DMS114 treated with DMSO at 0.1 percent for 48 hours (cell line): ENCODE results near the gene GEN1.
"Not testable (repeated sequence)": the region's sequence is repeated elsewhere in the genome, so short reads cannot be mapped to it uniquely, and the experiment has no call there.

Source experiments
- DNase-seq: peaks from one replicate; lab custom pipeline; 2025; ENCODE audit not compliant: unreplicated experiment; lab: John Stamatoyannopoulos, UW

Gene GEN1

GRCh38 chr2:17821535-17822444 lies 67.9 kb downstream of the GEN1 start:
- no peak for DNase-seq

GRCh38 chr2:17822445-17823117 lies 68.6 kb downstream of the GEN1 start:
- DNase-seq = no peak

- DNase-seq = not testable (repeated sequence)
Observed at GRCh38 chr2:17823646-17824045, 69.7 kb downstream of the GEN1 start.

DNA sequence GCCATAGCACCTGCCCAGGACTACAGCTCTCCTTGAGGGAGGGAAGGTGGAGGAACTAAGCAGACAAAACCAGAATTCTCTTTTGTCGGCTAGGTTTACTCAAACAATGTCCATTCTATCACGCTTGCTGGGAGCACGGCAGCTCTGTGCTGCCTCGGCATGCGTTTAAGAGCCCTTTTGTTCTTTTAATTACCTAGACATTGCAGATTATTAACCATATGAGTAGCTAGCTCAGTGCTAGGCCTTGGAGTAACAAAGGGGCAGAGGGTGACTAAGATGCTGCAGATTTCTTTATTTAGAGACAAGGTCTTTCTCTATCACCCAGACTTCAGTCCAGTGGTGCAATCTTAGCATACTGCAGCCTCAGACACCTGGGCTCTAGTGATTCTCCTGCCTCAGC lies 73.4 kb downstream of the GEN1 start:
- DNase-seq = no peak

- DNase-seq = no peak
Observed at GRCh38 chr2:17827785-17828184, 73.8 kb downstream of the GEN1 start.

DNA sequence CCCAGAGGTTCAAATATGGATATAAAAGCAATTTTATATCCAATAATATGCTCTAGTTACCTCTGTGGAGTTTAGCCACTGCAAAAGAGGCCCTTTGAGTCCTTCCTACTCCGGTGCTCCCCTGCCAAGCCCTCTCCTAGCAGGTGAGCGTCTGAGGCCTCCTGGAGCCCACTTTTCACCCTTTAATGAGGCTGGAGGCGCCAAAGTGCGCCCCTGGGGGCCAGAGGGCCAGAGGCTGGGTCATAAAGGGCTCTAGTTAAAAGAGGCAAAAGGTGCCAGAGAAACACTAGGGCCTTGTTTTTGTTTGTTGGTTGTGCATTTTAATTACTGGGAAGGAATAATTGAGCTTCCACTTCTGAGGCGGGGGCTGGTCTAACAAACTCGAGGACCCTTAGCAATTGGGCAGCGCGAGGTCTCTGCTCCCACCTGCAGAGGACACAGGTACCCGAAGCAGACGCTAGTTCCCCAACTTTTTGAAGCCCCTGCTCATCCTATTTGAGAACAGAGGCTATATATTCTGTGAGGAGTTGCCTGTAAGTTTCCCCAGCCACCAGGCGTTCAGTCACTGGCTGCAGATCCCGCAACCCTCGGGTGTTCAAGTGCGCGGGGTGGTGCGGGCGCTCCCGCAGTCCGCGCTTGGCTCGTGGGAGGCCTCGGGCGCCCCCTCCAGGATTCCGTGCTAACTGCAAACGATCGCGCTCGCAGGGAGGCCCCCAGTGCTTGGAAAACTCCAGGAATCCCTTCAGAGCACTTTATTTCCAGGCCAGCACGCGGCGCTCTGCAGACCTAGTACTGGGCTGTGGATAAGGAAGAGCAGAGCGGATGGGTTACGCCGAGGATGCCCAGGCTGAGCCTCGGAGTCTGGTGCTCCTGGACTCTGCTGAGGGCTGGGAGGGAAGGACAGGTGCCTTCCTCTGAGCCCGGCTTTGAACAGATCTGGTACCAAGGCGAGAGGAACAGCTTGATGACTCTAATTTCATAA lies 76.4 kb downstream of the GEN1 start:
- peak; percentile 64 for DNase-seq

DNA sequence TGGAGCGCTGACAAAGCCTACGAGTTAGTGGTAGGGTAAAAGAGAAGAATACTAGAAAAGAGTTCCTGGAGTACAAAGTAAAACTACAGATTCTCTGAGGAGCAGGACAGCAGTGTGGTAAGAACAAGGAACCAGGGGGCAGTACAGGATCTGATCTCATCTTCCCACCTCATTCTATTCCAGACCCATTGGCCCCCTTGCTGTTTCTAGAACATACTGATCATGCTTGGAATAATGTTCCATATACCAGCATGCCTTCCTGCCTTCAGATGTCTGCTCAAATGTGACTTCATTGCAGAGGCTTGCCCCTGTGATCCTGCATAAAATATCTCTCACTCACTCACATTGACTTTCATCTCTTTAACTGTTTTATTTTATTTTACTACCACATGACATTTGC lies 81.6 kb downstream of the GEN1 start:
- no peak for DNase-seq
